Heart right ventricle (tissue), 16 donors: ENCODE results near the gene DTNBP1. TPM values are rescaled to one million over a fixed set of nuclear protein-coding genes. Genes with fewer than 3 reads are reported as not detected.

ENCODE experiments used
- ATAC-seq, 8 donors: fragments of 200-7000 bp; cut with Tn5 transposase; one replicate each; pipeline ENCODE4 v1.9.1; 2020; ENCODE audit warnings: mild to moderate bottlenecking in 8 of 8, moderate library complexity in 8 of 8, moderate number of reproducible peaks in 1 of 8
- DNase-seq, 2 donors: peaks; one replicate each; pipeline ENCODE4 v3.0.0-alpha.2; 2020
- H3K27ac ChIP-seq, 10 donors: fragments of 200-600 bp; sonication (generic) in 2 of 10; one replicate each; pipeline versions ENCODE4 v1.5.0 to v1.8.0; 2020 to 2022; ENCODE audit warnings: mild to moderate bottlenecking in 3 of 10
- H3K27me3 ChIP-seq, 7 donors: fragments of 200-600 bp; one replicate each; pipeline ENCODE4 v1.8.0; 2021 to 2022; ENCODE audit warnings: mild to moderate bottlenecking in 2 of 7
- H3K36me3 ChIP-seq, 9 donors: fragments of 200-600 bp; sonication (generic) in 1 of 9; one replicate each; pipeline versions ENCODE4 v1.5.0 to v1.8.0; 2020 to 2022; ENCODE audit warnings: mild to moderate bottlenecking in 2 of 9
- H3K4me1 ChIP-seq, 9 donors: fragments of 200-600 bp; sonication (generic) in 1 of 9; one replicate each; pipeline versions ENCODE4 v1.5.0 to v1.8.0; 2020 to 2022; ENCODE audit warnings: mild to moderate bottlenecking in 4 of 9
- H3K4me3 ChIP-seq, 10 donors: fragments of 200-600 bp; sonication (generic) in 2 of 10; one replicate each; pipeline versions ENCODE4 v1.5.0 to v1.8.0; 2020 to 2022; ENCODE audit warnings: mild to moderate bottlenecking in 7 of 10, moderate library complexity in 2 of 10
- H3K9me3 ChIP-seq, 11 donors: fragments of 200-600 bp in 10 of 11; sonication (generic) in 2 of 11; one replicate each; pipeline versions ENCODE4 v1.5.0 to v1.8.0; 2013 to 2022; ENCODE audit warnings: mild to moderate bottlenecking in 2 of 11, control low read depth in 1 of 11, moderate library complexity in 1 of 11
- CTCF ChIP-seq, 9 donors: fragments of 200-600 bp; sonication (generic) in 2 of 9; IDR thresholded peaks; one replicate each; pipeline versions ENCODE4 v1.5.0 to v1.8.0; 2021 to 2022; ENCODE audit warnings: antibody characterized with exemption in 9 of 9, mild to moderate bottlenecking in 5 of 9, moderate library complexity in 1 of 9
- WGBS, 2 donors: extraction: QIAGEN DNeasy Blood & Tissue Kit; methylation state at CpG; one replicate each; pipeline ENCODE4 v1.1.7; 2013; ENCODE audit warnings: inconsistent platforms in 1 of 2; 5-methylcytosine and 5-hydroxymethylcytosine counted together
- intact Hi-C, 10 donors: fragments of 100-400 bp; cut with DNase I; formaldehyde crosslinking; loops; one replicate each; pipeline versions ENCODE4 v1.11.1 to v1.14.2; 2022
- polyA plus RNA-seq, 2 donors: library from polyadenylated mRNA; stranded (reverse); fragments of 200-250 nt; gene quantifications; one replicate each; pipeline ENCODE4 v1.2.3, GENCODE V29; 2013
- total RNA-seq, 10 donors: library from RNA; stranded (reverse); fragmentation: NEBNext Ultra II Directional in 3 of 10; extraction: Animal tissue kit (Norgen Biotek cat#: 25700) in 3 of 10; gene quantifications; one replicate each; pipeline versions ENCODE4 v1.2.1 to v1.2.4, GENCODE V29; 2021 to 2023
- donor health status: Arrhythmogenic right ventricular cardiomyopathy.
- donor health status: ischemic (EF 13 %, LVEDD 7.1; RV severe dilation, severe dysfunction).
- donor health status: healthy with polysubstance abuse.
- donor health status: DM: no; HTN: yes; CAD: no.
- donor health status: DM: no; HTN: no; CAD: no.
- donor health status: ischemic (EF 25% LVEDD 6.9; RV normal size, moderate dysfunction).
- donor health status: ischemic (EF 25% LVEDD 5.7; RV mildly dilated, moderate dysfunction).
- donor health status: healthy.
- donor health status: DM: yes; HTN: yes; CAD: no.
- donor health status: Ischemic cardiomyopathy.
- donor health status: ischemic (EF 35%, LVEDD 5.7; RV mildly dilated, moderate dysfunction).
- donor health status: nonischemic (EF 11% LVEDD 7.7; RV severe dilation, severe dysfunction).
- donor health status: DM: yes; HTN: yes; CAD: no.
- donor health status: PGD.
- donor health status: ischemic (EF 29% LVEDD 5.4; RV normal size, mild dysfunction).
- donor health status: nonischemic (EF 23%, LVEDD 6.1; RV moderate dilation, normal function).

The DTNBP1 gene
- total and polyA plus RNA-seq, 12 donors, result 5.0 to 27.5 (median 18.4) TPM

DNA sequence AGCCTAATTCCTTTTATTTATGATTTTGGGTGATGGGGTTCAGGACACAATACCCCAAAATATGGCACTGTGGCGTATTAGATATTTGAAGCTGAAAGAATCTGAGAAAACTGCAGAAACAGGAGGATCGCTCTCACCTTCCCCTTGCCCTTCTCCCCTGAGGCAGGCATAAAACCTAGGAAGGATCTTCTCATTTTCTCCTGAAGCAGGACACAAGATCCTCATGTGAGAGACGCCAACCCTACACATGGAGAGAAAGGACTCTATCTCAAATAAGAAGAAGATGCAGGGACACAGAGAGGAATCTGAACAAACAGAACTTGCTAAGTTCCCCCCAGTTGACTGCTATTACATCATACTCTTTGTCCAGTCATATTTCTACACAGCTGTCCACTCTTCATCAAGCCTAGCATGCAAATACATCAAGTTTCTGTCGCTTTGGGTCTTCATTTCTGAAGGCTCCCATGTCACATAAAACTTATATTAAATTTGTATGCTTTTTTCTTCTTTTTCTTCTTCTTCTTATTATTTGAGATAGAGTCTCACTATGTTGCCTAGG, 109.0 kb downstream of the DTNBP1 start:
- DNase-seq (no peak), ATAC-seq (no peak)
- Histone ChIP-seq H3K36me3 (no peaks in the 10 kb centered on the region), H3K27me3 (no peaks in the 10 kb centered on the region), H3K4me3 (no peak overlapping the region), H3K9me3 (no peaks in the 10 kb centered on the region), H3K4me1 (peaks cover 4 to 59% (median 30%) of the 10 kb centered on the region in 9 donors), H3K27ac (peak overlapping the region in 1 of 10 donors; percentile 11)
- TF ChIP-seq CTCF (IDR thresholded peaks at IDR 0.05), result no peak
- WGBS, 2 donors, result 99% methylated on average over 4 of the region's 4 CpGs
- intact Hi-C loops, result no loop called here

DNA sequence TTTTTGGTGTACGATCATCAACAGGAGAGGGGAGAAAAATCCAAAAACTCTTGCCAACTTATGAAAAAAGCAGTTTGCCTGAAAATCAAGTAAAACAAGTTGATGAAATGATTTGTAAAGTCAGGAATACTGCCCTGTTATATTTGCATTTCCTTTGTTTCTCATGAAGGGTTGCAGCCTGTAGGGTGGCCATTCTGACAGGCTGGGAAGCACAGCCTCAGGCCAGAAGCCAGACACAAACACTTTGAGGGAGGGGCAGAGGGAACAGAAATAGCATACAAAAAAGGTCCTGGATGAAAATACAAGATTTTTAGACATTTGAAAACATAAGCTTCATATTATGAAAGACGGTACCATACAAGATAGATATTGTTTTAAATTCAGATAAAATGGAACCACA, 109.8 kb downstream of the DTNBP1 start:
- TF ChIP-seq CTCF (IDR thresholded peaks at IDR 0.05), result no peak
- 77 to 86% methylated on average over 2 of the region's 2 CpGs for WGBS, 2 donors
- no peaks in the 10 kb centered on the region for H3K36me3 ChIP-seq
- DNase-seq, result no peak
- no peak overlapping the region for H3K4me3 ChIP-seq
- H3K9me3 ChIP-seq, result no peaks in the 10 kb centered on the region
- intact Hi-C loops, result no loop called here
- H3K27ac ChIP-seq, result peak overlapping the region in 3 of 10 donors; percentile 4 to 48 (median 27)
- H3K4me1 ChIP-seq, result peaks cover 4 to 59% (median 30%) of the 10 kb centered on the region in 9 donors
- no peaks in the 10 kb centered on the region for H3K27me3 ChIP-seq
- no peak for ATAC-seq

DNA sequence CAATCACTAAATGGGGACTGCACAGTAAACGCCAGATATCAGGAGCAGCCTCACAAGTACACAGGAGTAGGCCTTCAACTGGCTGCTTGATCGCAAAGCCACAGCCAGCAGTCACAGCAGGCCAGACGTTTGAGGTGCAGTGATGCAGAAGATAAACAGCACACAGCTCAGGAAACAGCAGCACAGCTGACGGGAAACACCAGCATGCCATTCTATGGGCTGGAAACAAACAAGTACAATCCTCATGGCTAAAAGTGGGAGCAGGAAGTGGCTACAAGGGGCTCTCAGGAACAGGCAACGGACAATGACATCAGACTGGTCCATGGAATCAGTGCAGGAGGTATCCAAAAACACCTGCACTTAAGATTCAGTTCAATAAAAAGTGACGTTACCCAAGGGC, 111.0 kb downstream of the DTNBP1 start:
- 40 to 42% methylated on average over 6 of the region's 6 CpGs for WGBS, 2 donors
- TF ChIP-seq CTCF (IDR thresholded peaks at IDR 0.05), result no peak
- no peaks in the 10 kb centered on the region for H3K27me3 ChIP-seq
- peak overlapping the region in 6 of 10 donors; percentile 32 to 61 (median 56) for H3K27ac ChIP-seq
- no peaks in the 10 kb centered on the region for H3K36me3 ChIP-seq
- peaks cover 4 to 59% (median 30%) of the 10 kb centered on the region in 9 donors for H3K4me1 ChIP-seq
- no peaks in the 10 kb centered on the region for H3K9me3 ChIP-seq
- no peak overlapping the region for H3K4me3 ChIP-seq
- ATAC-seq (peak; percentile 60 to 87 (median 82)), DNase-seq (peak in 1 of 2 donors; percentile 23)
- intact Hi-C loops, result no loop called here

DNA sequence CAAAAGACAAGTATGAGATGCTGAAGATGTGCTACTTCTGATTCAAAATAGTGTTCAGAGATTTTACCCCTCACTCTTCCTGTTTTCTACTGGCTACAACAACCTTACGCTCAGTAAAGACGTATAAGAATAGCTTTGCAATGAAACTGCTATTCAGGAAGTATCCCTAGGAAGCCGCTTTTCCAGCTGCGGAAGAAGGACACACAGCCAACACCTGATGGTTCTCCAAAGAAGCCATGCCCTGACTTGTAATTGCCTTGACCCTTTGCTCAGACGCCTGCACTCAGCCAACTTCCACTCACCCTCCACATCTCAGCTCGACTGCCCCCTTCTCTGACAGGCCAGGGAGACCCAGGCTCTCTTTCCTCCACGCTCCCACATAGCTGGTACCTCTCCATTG, 111.6 kb downstream of the DTNBP1 start:
- Histone ChIP-seq H3K27me3 (no peaks in the 10 kb centered on the region), H3K4me1 (peaks cover 4 to 59% (median 30%) of the 10 kb centered on the region in 9 donors), H3K27ac (peak overlapping the region in 6 of 10 donors; percentile 32 to 61 (median 56)), H3K36me3 (no peaks in the 10 kb centered on the region), H3K9me3 (no peaks in the 10 kb centered on the region), H3K4me3 (no peak overlapping the region)
- intact Hi-C loops, result no loop called here
- no peak for DNase-seq
- no peak for TF ChIP-seq CTCF (IDR thresholded peaks at IDR 0.05)
- peak in 5 of 8 donors; percentile 21 to 60 (median 28) for ATAC-seq
- 69 to 77% methylated on average over 7 of the region's 7 CpGs for WGBS, 2 donors
